ENCODE results near the gene RAD50.
A peak's percentile ranks its signal among the peaks of the same experiment; 100 is the strongest.
"Not testable (repeated sequence)": the region's sequence is repeated elsewhere in the genome, so short reads cannot be mapped to it uniquely, and the experiment has no call there.

RAD50 gene

DNA sequence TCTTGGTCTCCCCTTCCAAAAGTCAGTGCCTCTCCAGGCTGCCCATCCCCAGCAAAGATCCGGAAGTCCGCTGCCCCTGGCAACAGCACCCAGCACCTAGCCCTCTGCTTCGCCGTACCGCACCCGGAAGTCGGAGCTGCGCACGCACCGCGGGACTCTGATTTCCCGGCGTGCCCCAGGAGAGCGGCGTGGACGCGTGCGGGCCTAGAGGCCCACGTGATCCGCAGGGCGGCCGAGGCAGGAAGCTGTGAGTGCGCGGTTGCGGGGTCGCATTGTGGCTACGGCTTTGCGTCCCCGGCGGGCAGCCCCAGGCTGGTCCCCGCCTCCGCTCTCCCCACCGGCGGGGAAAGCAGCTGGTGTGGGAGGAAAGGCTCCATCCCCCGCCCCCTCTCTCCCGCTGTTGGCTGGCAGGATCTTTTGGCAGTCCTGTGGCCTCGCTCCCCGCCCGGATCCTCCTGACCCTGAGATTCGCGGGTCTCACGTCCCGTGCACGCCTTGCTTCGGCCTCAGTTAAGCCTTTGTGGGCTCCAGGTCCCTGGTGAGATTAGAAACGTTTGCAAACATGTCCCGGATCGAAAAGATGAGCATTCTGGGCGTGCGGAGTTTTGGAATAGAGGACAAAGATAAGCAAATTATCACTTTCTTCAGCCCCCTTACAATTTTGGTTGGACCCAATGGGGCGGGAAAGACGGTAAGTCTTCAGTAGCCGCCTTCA is at the start of gene RAD50:
RAD50 (plus strand) TSS at position 215 of the 715 bp plus-strand sequence; CDS start at position 563, 348 bp downstream.
- H3K4me3 ChIP-seq (ENCODE audit: low read depth, low read length): peak within 1 kb of the TSS; percentile 66
- TF ChIP-seq, protein P1, sequence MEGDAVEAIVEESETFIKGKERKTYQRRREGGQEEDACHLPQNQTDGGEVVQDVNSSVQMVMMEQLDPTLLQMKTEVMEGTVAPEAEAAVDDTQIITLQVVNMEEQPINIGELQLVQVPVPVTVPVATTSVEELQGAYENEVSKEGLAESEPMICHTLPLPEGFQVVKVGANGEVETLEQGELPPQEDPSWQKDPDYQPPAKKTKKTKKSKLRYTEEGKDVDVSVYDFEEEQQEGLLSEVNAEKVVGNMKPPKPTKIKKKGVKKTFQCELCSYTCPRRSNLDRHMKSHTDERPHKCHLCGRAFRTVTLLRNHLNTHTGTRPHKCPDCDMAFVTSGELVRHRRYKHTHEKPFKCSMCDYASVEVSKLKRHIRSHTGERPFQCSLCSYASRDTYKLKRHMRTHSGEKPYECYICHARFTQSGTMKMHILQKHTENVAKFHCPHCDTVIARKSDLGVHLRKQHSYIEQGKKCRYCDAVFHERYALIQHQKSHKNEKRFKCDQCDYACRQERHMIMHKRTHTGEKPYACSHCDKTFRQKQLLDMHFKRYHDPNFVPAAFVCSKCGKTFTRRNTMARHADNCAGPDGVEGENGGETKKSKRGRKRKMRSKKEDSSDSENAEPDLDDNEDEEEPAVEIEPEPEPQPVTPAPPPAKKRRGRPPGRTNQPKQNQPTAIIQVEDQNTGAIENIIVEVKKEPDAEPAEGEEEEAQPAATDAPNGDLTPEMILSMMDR (IDR thresholded peaks at IDR 0.05; ENCODE audit: control insufficient read depth, extremely low read depth, insufficient read depth): no peak
- peak; percentile 85 for DNase-seq (ENCODE audit: low read depth)

DNA sequence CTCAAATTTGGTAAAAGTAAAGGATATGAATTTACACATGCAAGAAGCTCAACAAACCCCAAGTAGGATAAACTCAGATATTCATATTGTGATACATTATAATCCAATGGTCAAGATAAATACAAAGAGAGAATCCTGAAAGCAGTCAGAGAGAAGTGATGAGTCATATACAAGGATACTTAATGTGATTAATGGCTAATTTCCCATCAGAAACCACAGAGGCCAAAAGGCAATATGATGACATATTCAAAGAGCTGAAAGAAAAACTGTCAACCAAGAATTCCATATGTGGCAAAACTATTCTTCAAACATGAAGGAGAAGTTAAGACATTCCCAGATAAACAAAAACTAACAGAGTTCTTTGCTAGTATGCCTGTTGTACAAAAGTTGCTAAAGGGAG is 46.7 kb upstream of the RAD50 start:
- H3K4me3 ChIP-seq (ENCODE audit: low read depth, low read length): no peak overlapping the region
- DNase-seq (ENCODE audit: low read depth): no peak
- TF ChIP-seq, protein P1 (IDR thresholded peaks at IDR 0.05; ENCODE audit: control insufficient read depth, extremely low read depth, insufficient read depth): no peak

DNA sequence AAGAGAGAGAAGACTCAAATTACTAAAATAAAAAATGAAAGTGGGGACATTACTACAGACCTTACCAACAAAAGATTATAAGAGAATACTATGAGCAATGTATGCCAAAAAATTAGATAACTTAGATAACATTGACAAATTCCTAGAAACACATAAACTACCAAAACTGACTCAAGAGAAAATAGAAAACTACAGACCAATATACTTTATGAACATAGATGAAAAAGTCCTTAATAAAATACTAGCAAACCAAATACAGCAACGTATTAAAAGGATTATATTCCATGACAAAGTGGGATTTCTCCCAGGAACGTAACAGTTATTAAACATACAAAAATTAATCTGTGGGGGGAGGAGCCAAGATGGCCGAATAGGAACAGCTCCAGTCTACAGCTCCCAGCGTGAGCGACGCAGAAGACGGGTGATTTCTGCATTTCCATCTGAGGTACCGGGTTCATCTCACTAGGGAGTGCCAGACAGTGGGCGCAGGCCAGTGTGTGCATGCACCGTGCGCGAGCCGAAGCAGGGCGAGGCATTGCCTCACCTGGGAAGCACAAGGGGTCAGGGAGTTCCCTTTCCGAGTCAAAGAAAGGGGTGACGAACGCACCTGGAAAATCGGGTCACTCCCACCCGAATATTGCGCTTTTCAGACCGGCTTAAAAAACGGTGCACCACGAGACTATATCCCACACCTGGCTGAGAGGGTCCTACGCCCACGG is 43.0 kb upstream of the RAD50 start:
- H3K4me3 ChIP-seq (ENCODE audit: low read depth, low read length): not testable (repeated sequence)

GRCh38 chr5:132522067-132522466 is 34.7 kb upstream of the RAD50 start:
- not testable (repeated sequence) for DNase-seq (ENCODE audit: low read depth); H3K4me3 ChIP-seq (ENCODE audit: low read depth, low read length)

More for the DNA sequence above, 43.0 kb upstream of the RAD50 start:
- not testable (repeated sequence) for DNase-seq (ENCODE audit: low read depth)

DNA sequence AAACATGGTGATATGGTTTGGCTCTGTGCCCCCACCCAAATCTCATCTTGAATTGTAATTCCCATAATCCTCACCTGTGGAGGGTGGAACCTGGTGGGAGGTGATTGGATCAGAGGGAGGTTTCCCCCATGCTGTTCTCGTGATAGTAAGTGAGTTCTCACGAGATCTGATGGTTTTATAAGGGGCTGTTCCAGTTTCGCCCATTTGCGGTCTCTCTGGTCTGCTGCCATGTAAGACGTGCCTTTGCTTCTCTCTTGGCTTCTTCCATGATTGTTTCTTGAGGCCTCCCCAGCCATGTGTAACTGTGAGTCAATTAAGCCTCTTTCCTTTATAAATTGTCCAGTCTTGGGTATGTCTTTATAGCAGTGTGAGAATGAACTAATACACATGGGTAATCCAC is 31.9 kb upstream of the RAD50 start:
- not testable (repeated sequence) for DNase-seq (ENCODE audit: low read depth); H3K4me3 ChIP-seq (ENCODE audit: low read depth, low read length)

GRCh38 chr5:132525299-132525724 is 31.5 kb upstream of the RAD50 start:
- TF ChIP-seq, protein P1 (IDR thresholded peaks at IDR 0.05; ENCODE audit: control insufficient read depth, extremely low read depth, insufficient read depth): no peak
- H3K4me3 ChIP-seq (ENCODE audit: low read depth, low read length): no peak overlapping the region
- no peak for DNase-seq (ENCODE audit: low read depth)

- TF ChIP-seq, protein P1 (IDR thresholded peaks at IDR 0.05; ENCODE audit: control insufficient read depth, extremely low read depth, insufficient read depth): peak; percentile 70
- no peak overlapping the region for H3K4me3 ChIP-seq (ENCODE audit: low read depth, low read length)
- DNase-seq (ENCODE audit: low read depth): peak; percentile 19
Measured at GRCh38 chr5:132526290-132526973, 30.3 kb upstream of the RAD50 start.

GRCh38 chr5:132526974-132527564 is 29.7 kb upstream of the RAD50 start:
- TF ChIP-seq, protein P1 (IDR thresholded peaks at IDR 0.05; ENCODE audit: control insufficient read depth, extremely low read depth, insufficient read depth): no peak
- H3K4me3 ChIP-seq (ENCODE audit: low read depth, low read length): no peak overlapping the region
- DNase-seq (ENCODE audit: low read depth): no peak

Data from LNCaP clone FGC (cell line).